ENCODE measurements around the gene ICAM1. TPM values are rescaled to one million over a fixed set of nuclear protein-coding genes. Genes with fewer than 3 reads are reported as not detected.
A peak's percentile ranks its signal among the peaks of the same experiment; 100 is the strongest.

ICAM1 gene
- total and polyA plus RNA-seq, 2 of the 13 experiments (the other 11 are each of a cell fraction or from before 2014, with no cell fraction given): 37.9 to 98.4 TPM

- TF ChIP-seq PRPF4 (IDR thresholded peaks at IDR 0.05; ENCODE audit: low read depth, low read length, poor library complexity, severe bottlenecking) (no peak), ZNF414 (CRISPR knock-in tag; IDR thresholded peaks at IDR 0.05) (no peak), ZBTB4 (CRISPR knock-in tag; IDR thresholded peaks at IDR 0.05; ENCODE audit: borderline replicate concordance) (peak; percentile 65; the same call in 1 of the 2 replicates), RNF2 (conservative IDR thresholded peaks at IDR 0.05; ENCODE audit: low read depth) (0 out of 2 replicates have a peak, but pooled peaks have one; percentile 78), DZIP1 (CRISPR knock-in tag; IDR thresholded peaks at IDR 0.05) (no peak; the same call in 1 of the 2 replicates), ZNF121 (CRISPR knock-in tag; IDR thresholded peaks at IDR 0.05) (no peak), ZNF639 (CRISPR knock-in tag; conservative IDR thresholded peaks at IDR 0.05) (no peak), MTF1 (CRISPR knock-in tag; IDR thresholded peaks at IDR 0.05) (0 out of 2 replicates have a peak, but pooled peaks have one; percentile 33), PRDM10 (CRISPR knock-in tag; IDR thresholded peaks at IDR 0.05; ENCODE audit: low read depth) (no peak), DMTF1 (CRISPR knock-in tag; IDR thresholded peaks at IDR 0.05) (no peak), ZNF232 (CRISPR knock-in tag; IDR thresholded peaks at IDR 0.05; ENCODE audit: borderline replicate concordance) (peak; percentile 70; the same call in 1 of the 2 replicates), ZSCAN12 (CRISPR knock-in tag; IDR thresholded peaks at IDR 0.05) (no peak), NR2C2 (CRISPR knock-in tag; IDR thresholded peaks at IDR 0.05; ENCODE audit: borderline replicate concordance) (0 out of 2 replicates have a peak, but pooled peaks have one; percentile 49)
These were observed 18.4 kb downstream of the ICAM1 start (continued) for GRCh38 chr19:10289167-10289835.

All from HepG2 (cell line).